NCI-H2107 treated with DMSO at 0.1 percent for 48 hours (cell line): ENCODE measurements around the gene MUC5B.
A peak's percentile ranks its signal among the peaks of the same experiment; 100 is the strongest.
"Not testable (repeated sequence)": the region's sequence is repeated elsewhere in the genome, so short reads cannot be mapped to it uniquely, and the experiment has no call there.

Experiments used
- DNase-seq: peaks from one replicate; lab custom pipeline; 2025; ENCODE audit not compliant: unreplicated experiment; lab: John Stamatoyannopoulos, UW

MUC5B gene

DNA sequence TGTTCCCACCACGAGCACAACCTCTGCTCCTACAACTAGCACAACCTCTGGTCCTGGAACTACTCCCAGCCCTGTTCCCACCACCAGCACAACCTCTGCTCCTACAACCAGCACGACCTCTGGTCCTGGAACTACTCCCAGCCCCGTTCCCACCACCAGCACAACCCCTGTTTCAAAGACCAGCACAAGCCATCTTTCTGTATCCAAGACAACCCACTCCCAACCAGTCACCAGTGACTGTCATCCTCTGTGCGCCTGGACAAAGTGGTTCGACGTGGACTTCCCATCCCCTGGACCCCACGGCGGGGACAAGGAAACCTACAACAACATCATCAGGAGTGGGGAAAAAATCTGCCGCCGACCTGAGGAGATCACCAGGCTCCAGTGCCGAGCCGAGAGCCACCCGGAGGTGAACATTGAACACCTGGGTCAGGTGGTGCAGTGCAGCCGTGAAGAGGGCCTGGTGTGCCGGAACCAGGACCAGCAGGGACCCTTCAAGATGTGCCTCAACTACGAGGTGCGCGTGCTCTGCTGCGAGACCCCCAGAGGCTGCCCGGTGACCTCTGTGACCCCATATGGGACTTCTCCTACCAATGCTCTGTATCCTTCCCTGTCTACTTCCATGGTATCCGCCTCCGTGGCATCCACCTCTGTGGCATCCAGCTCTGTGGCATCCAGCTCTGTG lies 30.9 kb upstream of the MUC5B start:
- DNase-seq = not testable (repeated sequence)

GRCh38 chr11:1192741-1193325 lies 30.0 kb upstream of the MUC5B start:
- no peak for DNase-seq

- DNase-seq = no peak
Observed at GRCh38 chr11:1193326-1194230, 29.3 kb upstream of the MUC5B start.

- DNase-seq = no peak
Observed at GRCh38 chr11:1194231-1194976, 28.5 kb upstream of the MUC5B start.

DNA sequence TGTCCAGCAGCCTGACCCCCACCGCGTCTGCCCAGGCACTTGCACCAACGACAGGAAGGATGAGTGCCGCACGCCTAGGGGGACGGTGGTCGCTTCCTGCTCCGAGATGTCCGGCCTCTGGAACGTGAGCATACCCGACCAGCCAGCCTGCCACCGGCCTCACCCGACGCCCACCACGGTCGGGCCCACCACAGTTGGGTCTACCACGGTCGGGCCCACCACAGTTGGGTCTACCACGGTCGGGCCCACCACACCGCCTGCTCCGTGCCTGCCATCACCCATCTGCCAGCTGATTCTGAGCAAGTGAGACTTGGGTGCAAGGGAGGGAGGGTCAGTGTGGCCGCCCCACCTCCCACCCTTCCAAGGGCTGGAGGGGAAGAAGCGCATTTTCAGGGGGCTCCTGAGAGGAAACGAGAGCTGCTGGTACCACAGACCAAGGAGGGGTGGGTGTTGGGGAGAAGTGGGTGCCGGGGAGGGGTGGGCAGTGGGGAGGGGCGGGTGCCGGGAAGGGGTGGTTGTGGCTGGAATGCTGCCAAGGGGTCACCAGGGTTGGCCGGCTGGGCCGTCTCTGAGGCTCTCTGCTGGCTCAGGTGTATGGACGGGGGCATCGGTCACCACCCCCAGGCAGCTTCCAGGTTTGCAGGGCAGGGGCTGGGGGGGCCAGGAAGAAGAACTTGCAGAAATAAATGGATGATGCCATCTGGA lies 27.7 kb upstream of the MUC5B start:
- DNase-seq = no peak

DNA sequence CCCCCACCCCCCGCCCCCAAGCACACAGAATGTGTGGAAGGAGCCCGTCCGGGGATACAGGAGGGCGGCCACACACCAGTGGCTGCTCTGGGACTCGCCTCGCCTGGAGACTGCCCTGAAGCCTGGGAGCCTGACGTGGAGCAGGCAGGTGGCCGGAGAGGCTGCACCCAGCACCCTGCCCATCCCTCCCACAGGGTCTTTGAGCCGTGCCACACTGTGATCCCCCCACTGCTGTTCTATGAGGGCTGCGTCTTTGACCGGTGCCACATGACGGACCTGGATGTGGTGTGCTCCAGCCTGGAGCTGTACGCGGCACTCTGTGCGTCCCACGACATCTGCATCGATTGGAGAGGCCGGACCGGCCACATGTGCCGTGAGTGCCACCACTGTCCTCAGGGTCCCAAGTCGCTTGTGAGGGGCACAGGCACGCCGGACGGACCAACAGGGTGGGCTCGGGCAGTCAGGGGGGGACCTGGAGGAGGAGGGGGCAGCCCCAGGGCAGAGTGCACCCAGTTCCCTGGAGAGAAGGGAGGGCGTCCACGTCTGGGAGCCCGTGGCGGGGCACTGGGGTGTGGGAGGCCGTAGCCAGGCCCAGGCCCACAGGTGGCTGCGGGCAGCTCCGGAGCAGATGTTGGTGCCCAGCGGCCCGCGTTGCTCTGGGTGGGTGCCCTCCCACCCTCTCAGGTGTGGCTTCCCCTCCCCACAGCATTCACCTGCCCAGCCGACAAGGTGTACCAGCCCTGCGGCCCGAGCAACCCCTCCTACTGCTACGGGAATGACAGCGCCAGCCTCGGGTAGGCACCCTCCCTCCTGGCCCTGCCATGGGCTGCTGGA lies 27.0 kb upstream of the MUC5B start:
- DNase-seq = no peak

DNA sequence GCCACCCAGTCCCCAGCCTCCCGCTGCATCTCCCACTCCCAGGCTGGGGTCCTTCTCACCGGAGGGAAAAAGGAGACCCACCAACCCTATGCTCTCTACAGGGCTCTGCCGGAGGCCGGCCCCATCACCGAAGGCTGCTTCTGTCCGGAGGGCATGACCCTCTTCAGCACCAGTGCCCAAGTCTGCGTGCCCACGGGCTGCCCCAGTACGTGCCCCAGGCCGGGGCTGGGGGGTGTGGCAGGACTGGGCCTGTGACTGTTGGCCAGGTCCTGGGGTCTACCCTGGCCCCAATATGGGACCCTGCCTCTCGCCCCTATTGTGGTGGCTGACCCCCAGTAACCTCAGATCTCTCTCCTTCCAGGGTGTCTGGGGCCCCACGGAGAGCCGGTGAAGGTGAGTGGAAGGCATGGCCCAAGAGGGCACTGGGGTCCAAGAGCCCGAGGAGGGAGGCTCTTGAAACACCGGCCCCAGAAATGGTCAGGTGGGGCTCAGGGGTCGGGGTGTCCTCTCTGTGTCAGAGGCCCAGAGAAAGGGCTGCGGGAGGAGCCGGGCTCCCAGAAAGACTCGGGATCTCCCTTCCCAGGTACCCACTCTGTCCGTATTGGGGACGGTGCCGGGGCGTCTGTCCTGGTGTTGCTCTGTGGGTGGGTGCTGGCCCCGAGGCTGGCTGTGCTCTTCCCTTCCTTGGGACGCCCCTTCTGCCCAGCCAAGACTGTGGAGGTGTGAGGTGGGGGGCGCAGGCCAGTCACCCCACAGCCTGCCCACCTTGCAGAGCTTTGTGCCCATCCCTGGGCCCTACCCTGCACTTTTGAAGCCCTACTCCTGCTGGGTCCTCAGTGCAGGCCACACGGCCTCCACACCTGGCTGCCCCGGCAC lies 26.1 kb upstream of the MUC5B start:
- DNase-seq = no peak

- DNase-seq = no peak
Observed at GRCh38 chr11:1197431-1197885, 25.4 kb upstream of the MUC5B start.

GRCh38 chr11:1197886-1198560 lies 24.8 kb upstream of the MUC5B start:
- no peak for DNase-seq

GRCh38 chr11:1198561-1199240 lies 24.2 kb upstream of the MUC5B start:
- DNase-seq = peak; percentile 6

- DNase-seq = no peak
Observed at GRCh38 chr11:1199241-1199750, 23.6 kb upstream of the MUC5B start.

DNA sequence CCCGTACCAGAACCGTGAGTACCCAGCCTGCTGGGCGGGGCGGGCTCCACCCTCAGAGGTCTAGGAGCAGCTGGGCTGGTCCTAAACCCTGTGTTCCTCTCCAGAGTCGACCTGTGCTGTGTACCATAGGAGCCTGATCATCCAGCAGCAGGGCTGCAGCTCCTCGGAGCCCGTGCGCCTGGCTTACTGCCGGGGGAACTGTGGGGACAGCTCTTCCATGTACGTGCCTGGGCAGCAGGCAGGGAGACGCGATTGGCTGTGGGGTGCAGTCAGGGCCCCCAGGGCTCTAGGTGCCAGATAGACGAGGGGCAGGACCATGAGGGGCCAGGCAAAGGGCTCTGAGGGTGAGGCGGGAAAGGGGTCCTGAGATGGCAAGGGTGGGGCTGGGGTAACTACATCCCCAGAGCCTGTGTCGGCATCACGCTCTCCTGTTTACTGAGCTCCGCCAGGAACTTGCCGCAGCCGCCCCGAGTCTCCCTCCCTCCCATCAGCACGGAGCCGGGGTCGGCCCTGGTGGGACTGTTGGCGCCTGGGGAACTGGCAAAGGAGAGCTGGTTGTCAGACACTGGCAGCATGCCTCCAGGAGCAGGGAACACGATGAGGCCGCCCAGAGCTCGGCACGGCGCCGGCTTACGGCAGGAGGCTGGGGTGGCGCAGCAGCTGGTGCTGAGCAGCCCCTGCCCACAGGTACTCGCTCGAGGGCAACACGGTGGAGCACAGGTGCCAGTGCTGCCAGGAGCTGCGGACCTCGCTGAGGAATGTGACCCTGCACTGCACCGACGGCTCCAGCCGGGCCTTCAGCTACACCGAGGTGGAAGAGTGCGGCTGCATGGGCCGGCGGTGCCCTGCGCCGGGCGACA lies 22.9 kb upstream of the MUC5B start:
- DNase-seq = peak; percentile 2

DNA sequence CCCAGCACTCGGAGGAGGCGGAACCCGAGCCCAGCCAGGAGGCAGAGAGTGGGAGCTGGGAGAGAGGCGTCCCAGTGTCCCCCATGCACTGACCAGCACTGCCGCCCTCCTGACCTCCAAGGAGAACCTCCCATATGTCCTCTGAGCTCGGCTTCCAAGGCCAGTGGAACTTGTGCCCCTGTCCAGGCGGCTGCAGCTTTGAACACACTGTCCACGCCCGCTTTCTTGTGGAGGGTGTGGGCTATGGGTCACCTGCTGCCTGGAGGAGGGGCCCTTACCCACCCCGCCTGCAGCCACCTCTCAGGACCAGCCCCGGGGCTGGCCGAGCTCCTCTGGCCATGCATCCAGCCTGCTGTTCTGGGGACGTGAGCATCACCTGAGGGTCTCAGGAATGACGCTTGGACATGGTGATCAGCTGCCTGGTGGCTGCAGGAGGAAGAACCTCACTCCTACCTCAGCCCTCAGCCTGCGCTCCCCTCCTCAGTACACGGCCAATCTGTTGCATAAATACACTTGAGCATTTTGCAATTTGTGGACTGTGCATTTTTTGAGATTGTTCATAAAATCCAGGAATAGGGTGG lies 22.2 kb upstream of the MUC5B start:
- no peak for DNase-seq

DNA sequence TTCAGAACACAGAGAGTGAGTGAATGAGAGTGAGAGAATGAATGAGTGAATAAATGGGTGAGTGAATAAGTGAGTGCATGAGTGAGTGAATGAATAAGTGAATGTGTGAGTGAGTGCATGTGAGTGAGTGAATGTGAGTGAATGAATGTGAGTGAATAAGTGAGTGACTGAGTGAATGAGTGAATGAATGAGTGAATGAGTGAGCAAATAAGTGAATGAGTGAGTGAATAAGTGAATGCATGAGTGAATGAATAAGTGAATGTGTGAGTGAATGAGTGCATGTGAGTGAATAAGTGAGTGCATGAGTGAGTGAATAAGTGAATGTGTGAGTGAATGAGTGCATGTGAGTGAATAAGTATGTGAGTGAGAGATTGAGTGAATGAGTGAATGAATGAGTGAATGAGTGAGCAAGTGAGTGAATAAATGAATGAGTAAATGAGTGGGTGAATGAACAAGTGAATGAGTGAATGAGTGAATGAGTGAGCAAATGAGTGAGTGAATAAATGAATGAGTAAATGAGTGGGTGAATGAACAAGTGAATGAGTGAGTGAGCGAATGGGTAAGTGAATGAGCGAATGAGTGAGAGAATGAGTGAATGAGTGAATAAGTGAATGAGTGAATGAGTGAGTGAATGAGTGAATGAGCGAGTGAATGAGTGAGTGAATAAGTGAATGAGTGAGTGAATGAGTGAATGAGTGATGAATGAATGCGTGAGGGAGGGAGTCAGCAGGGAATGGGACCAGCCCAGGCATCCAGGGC lies 21.3 kb upstream of the MUC5B start:
- no peak for DNase-seq

DNA sequence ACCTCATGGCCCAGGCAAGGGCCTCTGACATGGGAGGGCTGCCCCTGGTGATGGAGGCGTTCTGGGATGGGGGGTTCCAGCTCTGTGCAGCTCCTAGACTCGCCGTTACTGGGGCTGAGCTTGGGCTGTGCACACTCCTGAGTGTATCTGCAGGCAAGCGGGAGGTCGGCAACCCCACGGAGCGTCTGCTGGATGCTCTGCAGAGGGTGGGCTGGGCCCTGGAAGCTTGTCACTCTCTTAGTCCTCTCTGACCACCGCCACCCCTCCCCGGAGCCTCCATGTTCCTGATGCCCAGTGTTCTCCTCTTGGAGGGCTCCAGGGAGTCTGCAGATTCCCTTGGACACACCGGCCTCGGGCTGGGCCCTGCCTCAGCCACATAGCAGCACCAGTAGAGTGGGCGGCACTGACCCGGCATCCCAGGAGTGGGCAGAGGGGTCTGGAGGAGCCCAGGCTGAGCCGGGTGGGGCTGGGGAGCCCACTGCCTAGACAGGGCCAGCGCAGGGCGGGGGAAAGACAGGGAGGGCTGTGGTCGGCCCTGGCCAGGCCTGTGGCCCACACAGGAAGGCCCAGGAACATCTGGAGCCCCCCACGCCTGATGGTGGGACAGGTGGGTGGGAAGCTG lies 20.6 kb upstream of the MUC5B start:
- DNase-seq = no peak
